Mesothelial cell of epicardium (in vitro differentiated cells): ENCODE measurements around the gene USE1. TPM values are rescaled to one million over a fixed set of nuclear protein-coding genes. Genes with fewer than 3 reads are reported as not detected.

Source experiments
- DNase-seq, 2 experiments: peaks; one replicate each; pipeline ENCODE4 v3.0.0; 2021; ENCODE audit warnings: low spot score in 2 of 2; ENCODE audit not compliant: unreplicated experiment in 2 of 2
- H3K27ac Mint-ChIP-seq: 2 replicates; pipeline ENCODE4 v1.8.0; 2021; ENCODE audit warnings: mixed read lengths
- H3K27me3 Mint-ChIP-seq: 2 replicates; pipeline ENCODE4 v1.8.0; 2021; ENCODE audit warnings: low read depth, mixed read lengths
- H3K36me3 Mint-ChIP-seq: 2 replicates; pipeline ENCODE4 v1.8.0; 2021; ENCODE audit warnings: mixed read lengths
- H3K4me1 Mint-ChIP-seq: 2 replicates; pipeline ENCODE4 v1.8.0; 2021; ENCODE audit warnings: mixed read lengths
- H3K4me3 Mint-ChIP-seq: 2 replicates; pipeline ENCODE4 v1.8.0; 2021; ENCODE audit warnings: mild to moderate bottlenecking, moderate library complexity, mixed read lengths
- H3K9me3 Mint-ChIP-seq: 2 replicates; pipeline ENCODE4 v1.8.0; 2021; ENCODE audit warnings: mixed read lengths
- CTCF ChIP-seq: fragments of 200-600 bp; sonication (generic); IDR thresholded peaks from one replicate; pipeline ENCODE4 v1.5.0; 2021; ENCODE audit warnings: antibody characterized with exemption; ENCODE audit not compliant: unreplicated experiment
- total RNA-seq: library from RNA; stranded (reverse); gene quantifications from 3 replicates; pipeline ENCODE4 v1.2.1, GENCODE V29; 2021

Gene USE1
- total RNA-seq, 1 donor from 2014 or later = 25.8 TPM

- H3K27ac Mint-ChIP-seq = peak overlapping the region; percentile 58
- no peaks in the 10 kb centered on the region for H3K4me1 Mint-ChIP-seq
- peak; percentile 90 for TF ChIP-seq CTCF
- no peaks in the 10 kb centered on the region for H3K9me3 Mint-ChIP-seq
- peak; percentile 80 to 92 for DNase-seq
- H3K4me3 Mint-ChIP-seq = no peak overlapping the region
- H3K27me3 Mint-ChIP-seq = peaks cover 2% of the 10 kb centered on the region
- H3K36me3 Mint-ChIP-seq = no peaks in the 10 kb centered on the region
Measured at GRCh38 chr19:17260842-17261325, 45.7 kb downstream of the USE1 start.

- peak overlapping the region; percentile 25 for H3K27ac Mint-ChIP-seq
- H3K4me3 Mint-ChIP-seq = no peak overlapping the region
- peaks cover 6% of the 10 kb centered on the region for H3K4me1 Mint-ChIP-seq
- H3K9me3 Mint-ChIP-seq = no peaks in the 10 kb centered on the region
- DNase-seq = no peak
- TF ChIP-seq CTCF = no peak
- H3K27me3 Mint-ChIP-seq = peaks cover 2% of the 10 kb centered on the region
- H3K36me3 Mint-ChIP-seq = no peaks in the 10 kb centered on the region
Measured at GRCh38 chr19:17262557-17262956, 47.4 kb downstream of the USE1 start.

GRCh38 chr19:17263712-17264640 lies 48.8 kb downstream of the USE1 start:
- H3K4me3 Mint-ChIP-seq = no peak overlapping the region
- peaks cover 8% of the 10 kb centered on the region for H3K4me1 Mint-ChIP-seq
- H3K27ac Mint-ChIP-seq = no peak overlapping the region
- TF ChIP-seq CTCF = no peak
- no peaks in the 10 kb centered on the region for H3K9me3 Mint-ChIP-seq
- DNase-seq = no peak
- H3K36me3 Mint-ChIP-seq = no peaks in the 10 kb centered on the region
- H3K27me3 Mint-ChIP-seq = peaks cover 2% of the 10 kb centered on the region

GRCh38 chr19:17264641-17264979 lies 49.5 kb downstream of the USE1 start, which contains the start of gene USHBP1:
Gene USHBP1 (minus strand): TSS chr19:17264745. CDS start chr19:17264299, 446 bp downstream.
- Mint-ChIP-seq H3K36me3 (no peaks in the 10 kb centered on the region), H3K4me3 (no peak within 1 kb of the TSS)

GRCh38 chr19:17266026-17266425 lies 50.9 kb downstream of the USE1 start:
- Mint-ChIP-seq H3K27me3 (no peaks in the 10 kb centered on the region), H3K4me3 (no peak overlapping the region), H3K4me1 (peaks cover 8% of the 10 kb centered on the region), H3K9me3 (no peaks in the 10 kb centered on the region), H3K36me3 (peaks cover 4% of the 10 kb centered on the region), H3K27ac (no peak overlapping the region)
- TF ChIP-seq CTCF = no peak
- DNase-seq = no peak

More at GRCh38 chr19:17264641-17264979, 49.5 kb downstream of the USE1 start, which contains the start of gene USHBP1:
- peaks cover 2% of the 10 kb centered on the region for H3K27me3 Mint-ChIP-seq
- H3K9me3 Mint-ChIP-seq = no peaks in the 10 kb centered on the region
- no peak for DNase-seq
- TF ChIP-seq CTCF = no peak
- peaks cover 8% of the 10 kb centered on the region for H3K4me1 Mint-ChIP-seq
- no peak within 1 kb of the TSS for H3K27ac Mint-ChIP-seq
